SK-N-SH treated with all-trans-retinoic acid at 6 μM for 48 hours (cell line): ENCODE results near the gene SLC27A5.

Source experiments
- ATAC-seq: fragments of 200-7000 bp; cut with Tn5 transposase; 3 replicates; pipeline ENCODE4 v1.9.1; 2020; ENCODE audit warnings: mild to moderate bottlenecking, moderate library complexity
- ARNTL ChIP-seq: fragments of 450-650 bp; formaldehyde crosslinking; IDR thresholded peaks from 2 replicates; pipeline ENCODE4 v1.5.0; 2020; ENCODE audit warnings: low read depth, mild to moderate bottlenecking, moderate library complexity, borderline replicate concordance
- CREB5 ChIP-seq: fragments of 250-450 bp; sonication (Bioruptor Pico); IDR thresholded peaks from 2 replicates; pipeline ENCODE4 v1.5.1; 2020; ENCODE audit warnings: low read depth, mild to moderate bottlenecking, moderate library complexity
- CSDC2 ChIP-seq: fragments of 250-450 bp; sonication (Bioruptor Pico); IDR thresholded peaks from 2 replicates; pipeline ENCODE4 v1.5.0; 2020; ENCODE audit warnings: mild to moderate bottlenecking, moderate library complexity
- CSRNP3 ChIP-seq: fragments of 250-450 bp; sonication (Bioruptor Pico); IDR thresholded peaks from 2 replicates; pipeline ENCODE4 v1.5.1; 2021; ENCODE audit warnings: mild to moderate bottlenecking, moderate library complexity
- ESRRG ChIP-seq: fragments of 250-450 bp; sonication (Bioruptor Pico); IDR thresholded peaks from 2 replicates; pipeline ENCODE4 v1.6.1; 2021; ENCODE audit warnings: mild to moderate bottlenecking
- GLIS3 ChIP-seq: fragments of 250-450 bp; sonication (Bioruptor Pico); IDR thresholded peaks from 2 replicates; pipeline ENCODE4 v1.5.0; 2020; ENCODE audit warnings: mild to moderate bottlenecking, moderate library complexity
- OSR1 ChIP-seq: fragments of 250-450 bp; sonication (Bioruptor Pico); IDR thresholded peaks from 2 replicates; pipeline ENCODE4 v1.8.0; 2022; ENCODE audit warnings: moderate library complexity, mild to moderate bottlenecking, inconsistent platforms
- PATZ1 ChIP-seq: fragments of 250-450 bp; sonication (Bioruptor Pico); IDR thresholded peaks from 2 replicates; pipeline ENCODE4 v1.8.0; 2020; ENCODE audit warnings: mild to moderate bottlenecking, moderate library complexity, borderline replicate concordance
- POU6F1 ChIP-seq: fragments of 250-450 bp; sonication (Bioruptor Pico); IDR thresholded peaks from 2 replicates; pipeline ENCODE4 v1.8.0; 2021; ENCODE audit warnings: low read depth, mild to moderate bottlenecking, moderate library complexity, borderline replicate concordance
- PPARA ChIP-seq: fragments of 250-450 bp; sonication (Bioruptor Pico); IDR thresholded peaks from 2 replicates; pipeline ENCODE4 v1.5.0; 2020; ENCODE audit warnings: mild to moderate bottlenecking, borderline replicate concordance
- SNAI2 ChIP-seq: fragments of 250-450 bp; sonication (Bioruptor Pico); IDR thresholded peaks from 2 replicates; pipeline ENCODE4 v1.5.0; 2020; ENCODE audit warnings: mild to moderate bottlenecking, moderate library complexity
- TCF4 ChIP-seq: fragments of 250-450 bp; sonication (Bioruptor Pico); IDR thresholded peaks from 2 replicates; pipeline ENCODE4 v1.8.0; 2021; ENCODE audit warnings: mild to moderate bottlenecking, moderate library complexity, borderline replicate concordance
- TOX ChIP-seq: fragments of 250-450 bp; sonication (Bioruptor Pico); IDR thresholded peaks from 2 replicates; pipeline ENCODE4 v1.8.0; 2021; ENCODE audit warnings: mild to moderate bottlenecking, moderate library complexity, borderline replicate concordance
- TSHZ2 ChIP-seq: fragments of 250-450 bp; sonication (Bioruptor Pico); IDR thresholded peaks from 2 replicates; pipeline ENCODE4 v1.5.0; 2020; ENCODE audit warnings: mild to moderate bottlenecking, moderate library complexity
- ZC3H10 ChIP-seq: fragments of 250-450 bp; sonication (Bioruptor Pico); IDR thresholded peaks from 2 replicates; pipeline ENCODE4 v1.5.1; 2021; ENCODE audit warnings: mild to moderate bottlenecking, moderate library complexity
- ZFP3 ChIP-seq: fragments of 250-450 bp; sonication (Bioruptor Pico); IDR thresholded peaks from 2 replicates; pipeline ENCODE4 v1.5.0; 2020; ENCODE audit warnings: mild to moderate bottlenecking, moderate library complexity
- ZFP30 ChIP-seq: fragments of 450-650 bp; formaldehyde crosslinking; IDR thresholded peaks from 2 replicates; pipeline ENCODE4 v1.5.0; 2022; ENCODE audit warnings: mild to moderate bottlenecking, moderate library complexity
- ZNF565 ChIP-seq: fragments of 450-650 bp; formaldehyde crosslinking; conservative IDR thresholded peaks from 2 replicates; pipeline ENCODE4 v1.5.0; 2020; ENCODE audit warnings: low read depth, mild to moderate bottlenecking, moderate library complexity
- ZNF70 ChIP-seq: fragments of 450-650 bp; formaldehyde crosslinking; IDR thresholded peaks from 2 replicates; pipeline ENCODE4 v1.5.0; 2020; ENCODE audit warnings: mild to moderate bottlenecking, moderate library complexity

The SLC27A5 gene

GRCh38 chr19:58553799-58554493 lies 42.2 kb upstream of the SLC27A5 start:
- TF ChIP-seq PATZ1 (CRISPR knock-in tag) = no peak
- no peak for TF ChIP-seq CSRNP3 (CRISPR knock-in tag)
- no peak for TF ChIP-seq ZNF70 (CRISPR knock-in tag)
- no peak for TF ChIP-seq ZC3H10 (CRISPR knock-in tag)
- no peak for TF ChIP-seq CREB5 (CRISPR knock-in tag)
- TF ChIP-seq ZNF565 (CRISPR knock-in tag) = no peak
- TF ChIP-seq TSHZ2 = no peak
- TF ChIP-seq ZFP30 (CRISPR knock-in tag) = no peak
- TF ChIP-seq SNAI2 = no peak
- no peak for TF ChIP-seq POU6F1 (CRISPR knock-in tag)
- no peak for TF ChIP-seq TCF4 (CRISPR knock-in tag)
- no peak for TF ChIP-seq OSR1 (CRISPR knock-in tag)
- TF ChIP-seq ZFP3 (CRISPR knock-in tag) = no peak
- TF ChIP-seq ARNTL (CRISPR knock-in tag) = no peak
- TF ChIP-seq ESRRG (CRISPR knock-in tag) = no peak
- no peak for TF ChIP-seq PPARA (CRISPR knock-in tag)
- no peak for TF ChIP-seq GLIS3
- TF ChIP-seq CSDC2 (CRISPR knock-in tag) = no peak
- TF ChIP-seq TOX (CRISPR knock-in tag) = no peak
- peak; percentile 0; the same call in 2 of the 3 replicates for ATAC-seq

- no peak for ATAC-seq
- TF ChIP-seq PATZ1 (CRISPR knock-in tag) (no peak), ZNF565 (CRISPR knock-in tag) (no peak), ZNF70 (CRISPR knock-in tag) (no peak), TOX (CRISPR knock-in tag) (no peak), CREB5 (CRISPR knock-in tag) (no peak), ZFP30 (CRISPR knock-in tag) (no peak), PPARA (CRISPR knock-in tag) (no peak), CSDC2 (CRISPR knock-in tag) (no peak), GLIS3 (no peak), ESRRG (CRISPR knock-in tag) (no peak)
Observed at GRCh38 chr19:58552655-58553054, 40.9 kb upstream of the SLC27A5 start.
